AG09319 (cell line): ENCODE results near the gene CDK5.
"Not testable (repeated sequence)": the region's sequence is repeated elsewhere in the genome, so short reads cannot be mapped to it uniquely, and the experiment has no call there.

Experiments
- DNase-seq: peaks from one replicate; pipeline ENCODE4 v3.0.0-alpha.2; 2010; ENCODE audit warnings: low read depth; ENCODE audit errors: extremely low read depth
- TF ChIP-seq, protein P1 (sequence below): IDR thresholded peaks from 2 replicates; pipeline ENCODE4 v1.5.1; 2011; ENCODE audit warnings: low read depth, mild to moderate bottlenecking, inconsistent platforms, low read length, moderate library complexity

CDK5 gene

DNA sequence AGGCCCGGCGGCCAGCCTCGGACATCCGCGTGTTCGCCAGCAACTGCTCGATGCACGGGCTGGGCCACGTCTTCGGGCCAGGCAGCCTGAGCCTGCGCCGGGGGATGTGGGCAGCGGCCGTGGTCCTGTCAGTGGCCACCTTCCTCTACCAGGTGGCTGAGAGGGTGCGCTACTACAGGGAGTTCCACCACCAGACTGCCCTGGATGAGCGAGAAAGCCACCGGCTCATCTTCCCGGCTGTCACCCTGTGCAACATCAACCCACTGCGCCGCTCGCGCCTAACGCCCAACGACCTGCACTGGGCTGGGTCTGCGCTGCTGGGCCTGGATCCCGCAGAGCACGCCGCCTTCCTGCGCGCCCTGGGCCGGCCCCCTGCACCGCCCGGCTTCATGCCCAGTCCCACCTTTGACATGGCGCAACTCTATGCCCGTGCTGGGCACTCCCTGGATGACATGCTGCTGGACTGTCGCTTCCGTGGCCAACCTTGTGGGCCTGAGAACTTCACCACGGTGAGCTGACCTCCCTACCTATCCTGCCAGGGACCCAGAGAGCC lies 8.7 kb downstream of the CDK5 start:
- TF ChIP-seq, protein P1, sequence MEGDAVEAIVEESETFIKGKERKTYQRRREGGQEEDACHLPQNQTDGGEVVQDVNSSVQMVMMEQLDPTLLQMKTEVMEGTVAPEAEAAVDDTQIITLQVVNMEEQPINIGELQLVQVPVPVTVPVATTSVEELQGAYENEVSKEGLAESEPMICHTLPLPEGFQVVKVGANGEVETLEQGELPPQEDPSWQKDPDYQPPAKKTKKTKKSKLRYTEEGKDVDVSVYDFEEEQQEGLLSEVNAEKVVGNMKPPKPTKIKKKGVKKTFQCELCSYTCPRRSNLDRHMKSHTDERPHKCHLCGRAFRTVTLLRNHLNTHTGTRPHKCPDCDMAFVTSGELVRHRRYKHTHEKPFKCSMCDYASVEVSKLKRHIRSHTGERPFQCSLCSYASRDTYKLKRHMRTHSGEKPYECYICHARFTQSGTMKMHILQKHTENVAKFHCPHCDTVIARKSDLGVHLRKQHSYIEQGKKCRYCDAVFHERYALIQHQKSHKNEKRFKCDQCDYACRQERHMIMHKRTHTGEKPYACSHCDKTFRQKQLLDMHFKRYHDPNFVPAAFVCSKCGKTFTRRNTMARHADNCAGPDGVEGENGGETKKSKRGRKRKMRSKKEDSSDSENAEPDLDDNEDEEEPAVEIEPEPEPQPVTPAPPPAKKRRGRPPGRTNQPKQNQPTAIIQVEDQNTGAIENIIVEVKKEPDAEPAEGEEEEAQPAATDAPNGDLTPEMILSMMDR, result no peak
- no peak for DNase-seq

DNA sequence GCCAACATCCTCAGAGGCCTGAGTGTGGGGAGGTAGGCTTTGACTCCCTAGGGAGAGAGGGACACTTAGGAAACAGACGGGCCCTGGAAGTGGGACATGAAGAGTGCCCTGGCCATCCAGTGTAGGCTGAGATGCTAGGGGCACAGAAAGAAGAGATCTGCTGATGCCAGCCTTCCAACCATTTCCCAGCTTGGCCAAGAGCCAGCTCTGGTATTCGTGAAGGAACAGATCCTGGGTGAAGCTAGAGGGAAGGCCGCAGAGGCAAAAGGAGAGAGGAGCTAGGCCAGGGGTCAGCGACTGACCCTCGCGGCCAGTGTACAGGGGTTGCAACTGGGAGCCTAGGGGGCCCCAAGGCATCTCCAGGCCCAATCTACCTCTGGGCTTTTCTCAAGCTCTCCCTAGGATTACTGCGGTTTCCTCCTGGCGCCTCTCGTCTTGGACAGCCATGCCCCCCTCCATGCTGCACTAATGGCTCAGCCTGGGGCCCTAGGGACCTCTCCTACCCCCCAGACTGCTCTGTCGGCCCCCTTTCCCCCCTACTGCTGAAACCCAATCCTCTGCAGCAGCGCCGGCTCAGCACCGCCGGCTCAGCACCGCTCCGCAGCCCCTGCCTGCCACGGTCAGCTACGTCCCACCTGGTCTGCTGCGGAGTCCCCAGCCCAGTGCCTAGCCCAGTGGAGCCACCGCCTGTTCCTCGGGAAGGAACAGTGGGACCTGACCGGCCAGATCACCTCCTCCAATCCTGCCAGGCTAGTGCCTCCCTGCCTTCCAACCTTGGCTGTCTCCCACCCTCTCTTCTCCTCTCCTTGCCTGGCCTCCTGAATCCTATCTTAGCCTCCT lies 9.5 kb downstream of the CDK5 start, which contains the start of gene ASIC3:
ASIC3 (plus strand) TSS at position 556 of the 840 bp plus-strand sequence. CDS start 355 bp downstream, outside the sequence.
- TF ChIP-seq, protein P1, result no peak

DNA sequence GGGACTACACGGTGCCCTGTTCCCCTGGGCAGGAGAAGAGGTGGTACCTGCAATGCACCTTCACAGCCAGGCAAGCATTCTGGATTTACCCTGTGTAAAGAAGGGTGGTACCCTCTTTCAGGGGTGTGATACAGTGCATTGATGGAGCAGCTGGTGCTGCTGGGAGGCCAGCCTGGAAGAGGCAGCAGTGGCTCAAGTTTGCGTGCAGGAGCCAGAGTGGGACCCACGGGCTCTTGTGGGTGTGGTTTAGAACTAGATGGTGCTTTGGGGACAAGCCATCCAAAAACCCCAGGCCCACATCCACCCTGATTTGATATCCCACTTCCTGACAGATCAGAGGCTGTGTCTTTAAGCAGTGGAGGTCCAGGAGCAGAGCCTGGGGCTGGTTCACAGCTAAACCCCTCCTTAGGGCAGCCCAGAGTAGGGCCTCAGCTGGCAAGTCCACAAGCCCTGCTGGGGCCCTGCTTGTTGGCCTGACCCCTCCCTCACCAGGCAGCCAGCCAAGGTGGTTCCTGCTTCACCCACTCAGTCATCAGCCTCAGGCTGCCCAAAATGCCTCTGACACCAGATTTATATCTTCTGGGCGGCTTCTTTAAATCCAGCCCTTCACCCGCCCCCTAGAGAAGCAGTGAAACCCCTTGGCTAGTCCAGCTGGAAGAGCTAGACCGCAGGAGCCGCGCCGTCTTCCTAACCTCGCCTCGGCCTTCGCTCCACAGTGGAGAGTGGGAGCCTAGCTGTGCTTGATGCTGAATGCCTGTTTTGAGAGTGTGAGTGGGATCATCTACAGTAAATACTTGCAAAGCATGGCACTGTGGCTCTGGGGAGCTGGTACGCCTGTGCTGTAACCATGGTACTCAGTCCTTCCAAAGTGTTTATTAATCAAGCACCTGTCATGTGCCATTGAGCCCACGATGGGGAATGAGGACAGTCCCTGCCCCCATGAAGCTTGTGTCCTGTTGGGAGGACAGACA lies 10.8 kb downstream of the CDK5 start:
- TF ChIP-seq, protein P1, result no peak
- DNase-seq, result no peak

More for the DNA sequence above, 9.5 kb downstream of the CDK5 start, which contains the start of gene ASIC3:
- DNase-seq, result no peak

DNA sequence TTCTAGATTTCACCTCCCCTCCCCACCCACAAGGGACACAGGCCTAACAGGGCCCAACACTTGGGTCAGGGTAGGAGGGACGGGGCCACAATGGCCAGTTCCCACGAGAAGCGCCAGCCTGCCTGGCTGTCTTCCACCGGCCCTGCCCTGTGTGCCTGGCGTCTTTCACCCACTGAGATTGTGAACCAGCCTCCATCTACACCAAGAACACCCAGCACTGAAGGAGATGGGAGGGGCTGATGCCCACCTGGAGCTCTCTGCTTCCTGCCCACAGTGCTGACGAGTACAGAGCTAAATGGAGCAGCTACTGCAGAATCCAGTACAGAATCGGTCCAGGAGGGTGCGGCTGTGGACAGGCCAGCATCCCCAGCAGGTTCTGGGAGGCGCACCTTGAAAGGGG lies 11.7 kb downstream of the CDK5 start:
- TF ChIP-seq, protein P1, result no peak

DNA sequence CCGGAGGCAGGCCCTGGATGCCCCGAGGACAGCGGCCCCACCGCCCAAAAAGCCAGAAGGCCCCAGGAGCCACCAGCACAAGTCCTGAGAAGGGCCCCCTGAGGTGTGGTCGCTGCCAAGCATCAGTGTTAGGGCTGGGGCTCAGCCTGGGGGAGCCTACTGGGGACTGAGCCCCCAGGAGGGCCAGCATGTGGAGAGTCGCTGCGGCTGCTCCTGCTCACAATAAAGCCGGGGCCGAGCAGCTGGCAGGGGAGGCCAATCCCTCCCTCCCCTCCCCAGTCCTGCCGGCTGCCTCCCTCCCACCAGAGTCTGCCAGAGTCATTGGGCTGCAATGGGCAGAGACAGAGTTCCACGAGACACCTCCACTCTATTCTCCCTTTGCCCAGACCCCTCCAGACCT lies 12.4 kb downstream of the CDK5 start:
- TF ChIP-seq, protein P1, result no peak
- no peak for DNase-seq

More for the DNA sequence above, 11.7 kb downstream of the CDK5 start:
- no peak for DNase-seq

DNA sequence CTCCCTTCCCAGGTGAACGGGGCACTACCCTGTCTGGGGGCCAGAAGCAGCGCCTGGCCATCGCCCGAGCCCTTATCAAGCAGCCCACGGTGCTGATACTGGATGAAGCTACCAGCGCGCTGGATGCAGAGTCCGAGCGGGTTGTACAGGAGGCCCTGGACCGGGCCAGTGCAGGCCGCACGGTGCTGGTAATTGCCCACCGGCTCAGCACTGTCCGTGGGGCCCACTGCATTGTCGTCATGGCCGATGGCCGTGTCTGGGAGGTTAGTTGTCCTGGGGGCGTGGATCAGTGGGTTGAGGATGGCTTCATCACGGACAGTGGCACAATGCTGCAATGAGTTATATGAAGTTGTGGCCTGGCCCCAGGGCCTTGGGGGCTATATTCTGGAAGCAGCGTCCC lies 13.7 kb downstream of the CDK5 start:
- TF ChIP-seq, protein P1, result no peak
- no peak for DNase-seq

DNA sequence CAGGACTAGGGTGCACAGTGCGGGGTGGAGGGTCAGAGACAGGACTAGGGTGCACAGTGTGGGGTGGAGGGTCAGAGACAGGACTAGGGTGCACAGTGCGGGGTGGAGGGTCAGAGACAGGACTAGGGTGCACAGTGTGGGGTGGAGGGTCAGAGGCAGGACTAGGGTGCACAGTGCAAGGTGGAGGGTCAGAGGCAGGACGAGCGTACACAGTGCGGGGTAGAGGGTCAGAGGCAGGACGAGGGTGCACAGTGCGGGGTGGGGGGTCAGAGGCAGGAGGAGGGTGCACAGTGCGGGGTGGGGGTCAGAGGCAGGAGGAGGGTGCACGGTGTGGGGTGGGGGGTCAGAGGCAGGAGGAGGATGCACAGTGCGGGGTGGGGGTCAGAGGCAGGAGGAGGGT lies 14.2 kb downstream of the CDK5 start:
- not testable (repeated sequence) for DNase-seq
